ENCODE measurements around the gene LAMB4.

LAMB4 gene

DNA sequence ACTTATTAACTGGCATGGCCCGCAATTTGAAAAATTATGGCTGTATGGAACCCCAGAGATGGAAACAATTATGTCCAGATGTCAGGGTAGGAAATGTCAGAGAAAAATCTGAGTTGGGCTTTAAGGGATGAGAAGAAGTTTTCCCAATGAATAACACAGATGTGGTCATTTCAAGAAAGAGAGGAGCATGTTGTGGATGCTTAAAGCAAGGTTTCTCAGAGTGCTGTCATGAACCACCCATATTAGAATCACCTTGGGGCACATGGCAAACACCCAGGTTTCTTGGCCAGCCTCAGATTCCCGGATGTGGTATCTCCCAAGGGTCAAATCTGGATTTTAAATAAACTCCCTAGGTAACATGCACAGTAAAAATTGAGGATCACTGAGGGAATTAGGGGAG lies 43.6 kb downstream of the LAMB4 start:
- Histone ChIP-seq H4K20me1 (ENCODE audit: control insufficient read depth, insufficient read depth, low read depth, low read length) (no peaks in the 10 kb centered on the region), H3K9me3 (ENCODE audit: control insufficient read depth, insufficient read depth, low read length) (no peaks in the 10 kb centered on the region), H3K79me2 (ENCODE audit: control insufficient read depth, low read length) (no peaks in the 10 kb centered on the region), H3K4me2 (ENCODE audit: low read length) (no peak overlapping the region), H3K27ac (ENCODE audit: low read depth, low read length) (no peak overlapping the region), H3K9me2 (replicated peaks; ENCODE audit: control insufficient read depth, low read length) (no peaks in the 10 kb centered on the region), H3K4me1 (ENCODE audit: control insufficient read depth, low read length) (no peaks in the 10 kb centered on the region), H3K4me3 (ENCODE audit: low read length) (no peak overlapping the region), H3F3A (ENCODE audit: control insufficient read depth, insufficient read depth) (no peaks in the 10 kb centered on the region), H3K27me3 (ENCODE audit: control insufficient read depth, low read length) (0 out of 2 replicates have a peak, but pooled peaks cover 3% of the 10 kb centered on the region), H3K36me3 (ENCODE audit: control insufficient read depth, low read length) (no peaks in the 10 kb centered on the region)
- TF ChIP-seq, protein P1, sequence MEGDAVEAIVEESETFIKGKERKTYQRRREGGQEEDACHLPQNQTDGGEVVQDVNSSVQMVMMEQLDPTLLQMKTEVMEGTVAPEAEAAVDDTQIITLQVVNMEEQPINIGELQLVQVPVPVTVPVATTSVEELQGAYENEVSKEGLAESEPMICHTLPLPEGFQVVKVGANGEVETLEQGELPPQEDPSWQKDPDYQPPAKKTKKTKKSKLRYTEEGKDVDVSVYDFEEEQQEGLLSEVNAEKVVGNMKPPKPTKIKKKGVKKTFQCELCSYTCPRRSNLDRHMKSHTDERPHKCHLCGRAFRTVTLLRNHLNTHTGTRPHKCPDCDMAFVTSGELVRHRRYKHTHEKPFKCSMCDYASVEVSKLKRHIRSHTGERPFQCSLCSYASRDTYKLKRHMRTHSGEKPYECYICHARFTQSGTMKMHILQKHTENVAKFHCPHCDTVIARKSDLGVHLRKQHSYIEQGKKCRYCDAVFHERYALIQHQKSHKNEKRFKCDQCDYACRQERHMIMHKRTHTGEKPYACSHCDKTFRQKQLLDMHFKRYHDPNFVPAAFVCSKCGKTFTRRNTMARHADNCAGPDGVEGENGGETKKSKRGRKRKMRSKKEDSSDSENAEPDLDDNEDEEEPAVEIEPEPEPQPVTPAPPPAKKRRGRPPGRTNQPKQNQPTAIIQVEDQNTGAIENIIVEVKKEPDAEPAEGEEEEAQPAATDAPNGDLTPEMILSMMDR (IDR thresholded peaks at IDR 0.05; ENCODE audit: low read depth, low read length, poor library complexity, severe bottlenecking), result no peak
- no peak for TF ChIP-seq EZH2phosphoT487 (IDR thresholded peaks at IDR 0.05; ENCODE audit: borderline replicate concordance, low read length)

DNA sequence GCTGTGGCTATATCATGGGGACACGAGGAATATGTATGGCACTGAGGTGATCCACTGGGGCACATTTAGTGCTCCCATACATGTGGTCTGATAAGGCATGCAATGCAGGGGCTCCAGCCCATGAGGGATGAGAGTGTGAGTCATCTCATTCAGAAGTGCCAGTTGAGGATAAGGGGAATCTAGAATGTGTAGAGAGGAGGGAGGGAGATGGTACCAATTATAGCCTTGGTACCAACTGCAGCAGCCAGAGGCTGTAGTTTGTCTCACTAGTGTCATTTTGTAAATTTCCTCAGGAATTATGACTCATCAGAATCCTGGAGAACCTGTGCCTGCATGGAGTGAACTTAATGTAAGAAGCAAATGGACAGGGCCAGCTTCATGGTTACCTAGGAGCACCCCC lies 46.2 kb downstream of the LAMB4 start:
- no peaks in the 10 kb centered on the region for H3K4me1 ChIP-seq (ENCODE audit: control insufficient read depth, low read length)
- no peak overlapping the region for H3K27ac ChIP-seq (ENCODE audit: low read depth, low read length)
- TF ChIP-seq EZH2phosphoT487 (IDR thresholded peaks at IDR 0.05; ENCODE audit: borderline replicate concordance, low read length), result no peak
- TF ChIP-seq, protein P1 (IDR thresholded peaks at IDR 0.05; ENCODE audit: low read depth, low read length, poor library complexity, severe bottlenecking), result no peak
- H4K20me1 ChIP-seq (ENCODE audit: control insufficient read depth, insufficient read depth, low read depth, low read length), result no peaks in the 10 kb centered on the region
- H3K4me3 ChIP-seq (ENCODE audit: low read length), result no peak overlapping the region
- H3K9me3 ChIP-seq (ENCODE audit: control insufficient read depth, insufficient read depth, low read length), result no peaks in the 10 kb centered on the region
- H3K36me3 ChIP-seq (ENCODE audit: control insufficient read depth, low read length), result no peaks in the 10 kb centered on the region
- no peaks in the 10 kb centered on the region for H3K79me2 ChIP-seq (ENCODE audit: control insufficient read depth, low read length)
- no peak overlapping the region for H3K4me2 ChIP-seq (ENCODE audit: low read length)
- no peaks in the 10 kb centered on the region for H3F3A ChIP-seq (ENCODE audit: control insufficient read depth, insufficient read depth)
- no peaks in the 10 kb centered on the region for H3K27me3 ChIP-seq (ENCODE audit: control insufficient read depth, low read length)
- H3K9me2 ChIP-seq (replicated peaks; ENCODE audit: control insufficient read depth, low read length), result no peaks in the 10 kb centered on the region

DNA sequence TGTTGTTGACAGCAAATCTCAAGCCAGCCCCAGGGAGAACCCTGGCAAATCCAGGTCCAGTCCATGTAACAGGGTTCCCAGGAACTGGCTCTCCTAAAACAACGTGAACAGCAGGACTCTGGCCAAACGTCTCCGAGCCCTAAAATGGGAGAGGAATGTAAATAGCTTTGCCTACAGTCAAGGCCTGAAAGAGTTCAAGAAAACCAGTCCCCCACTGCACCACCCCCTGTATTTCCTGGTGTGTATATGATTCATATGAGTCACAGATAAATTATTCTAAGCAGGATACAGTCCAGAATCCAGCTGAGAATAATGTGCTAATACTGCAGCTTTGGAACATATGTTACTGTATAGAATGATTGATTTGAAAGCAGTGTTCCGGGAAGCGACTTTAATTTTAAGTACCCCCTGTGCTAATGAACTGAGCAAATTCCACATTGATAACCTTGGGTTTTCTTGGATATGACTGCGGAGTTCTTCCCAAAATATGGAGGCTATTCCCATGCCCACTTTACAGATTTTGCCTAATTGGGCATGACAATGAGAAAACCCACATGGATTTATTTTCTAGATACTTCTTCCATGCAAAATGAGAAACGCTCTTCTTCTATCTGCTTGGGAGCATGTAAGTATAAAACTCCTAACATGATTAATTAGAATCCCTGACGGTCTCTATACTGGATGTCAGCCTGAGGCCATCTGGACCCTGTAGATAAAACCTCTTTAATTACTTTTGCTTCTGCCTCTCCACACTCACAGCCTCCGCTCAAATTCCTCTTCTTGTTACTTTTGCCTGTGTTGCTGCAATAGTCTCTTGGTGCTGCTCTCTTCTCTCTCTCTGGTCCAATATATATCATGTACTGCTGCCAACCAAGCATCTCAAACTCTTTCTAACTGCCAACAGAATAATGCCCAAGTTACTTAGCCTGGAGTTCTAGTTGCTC lies 50.2 kb downstream of the LAMB4 start:
- Histone ChIP-seq H3K9me3 (ENCODE audit: control insufficient read depth, insufficient read depth, low read length) (no peaks in the 10 kb centered on the region), H3K27ac (ENCODE audit: low read depth, low read length) (no peak overlapping the region), H3K9me2 (replicated peaks; ENCODE audit: control insufficient read depth, low read length) (no peaks in the 10 kb centered on the region), H4K20me1 (ENCODE audit: control insufficient read depth, insufficient read depth, low read depth, low read length) (no peaks in the 10 kb centered on the region), H3K4me2 (ENCODE audit: low read length) (no peak overlapping the region), H3K36me3 (ENCODE audit: control insufficient read depth, low read length) (no peaks in the 10 kb centered on the region), H3K79me2 (ENCODE audit: control insufficient read depth, low read length) (no peaks in the 10 kb centered on the region), H3K4me3 (ENCODE audit: low read length) (no peak overlapping the region), H3F3A (ENCODE audit: control insufficient read depth, insufficient read depth) (no peaks in the 10 kb centered on the region), H3K4me1 (ENCODE audit: control insufficient read depth, low read length) (no peaks in the 10 kb centered on the region), H3K27me3 (ENCODE audit: control insufficient read depth, low read length) (no peaks in the 10 kb centered on the region)
- no peak for TF ChIP-seq EZH2phosphoT487 (IDR thresholded peaks at IDR 0.05; ENCODE audit: borderline replicate concordance, low read length)
- TF ChIP-seq, protein P1 (IDR thresholded peaks at IDR 0.05; ENCODE audit: low read depth, low read length, poor library complexity, severe bottlenecking), result no peak
